ENCODE data around the gene CORO7. TPM values are rescaled to one million over a fixed set of nuclear protein-coding genes. Genes with fewer than 3 reads are reported as not detected.

Gene CORO7
- total and polyA plus RNA-seq, 2 donors (not counting 1 experiment from before 2014, with no cell fraction given), result 117 to 230 TPM

DNA sequence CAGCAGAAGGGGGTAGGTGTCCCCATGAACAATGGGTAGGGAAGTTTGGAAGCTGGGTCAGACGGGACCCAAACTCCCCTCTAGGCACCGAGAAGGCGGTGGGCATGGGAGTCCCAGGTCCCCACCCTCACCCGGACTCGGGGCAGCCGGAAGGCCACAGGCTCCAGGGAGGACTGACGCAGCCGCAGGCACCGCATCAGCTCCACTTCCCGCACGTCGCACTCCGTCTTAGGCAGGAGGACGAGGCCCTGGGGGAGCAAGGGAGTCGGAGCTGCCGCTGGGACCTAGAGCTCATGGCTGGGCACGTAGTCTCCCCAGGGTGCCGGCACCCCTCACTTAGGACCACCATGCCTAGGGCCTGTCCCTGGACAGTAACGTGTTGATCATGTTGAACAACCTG is 58.2 kb downstream of the CORO7 start:
- no peaks in the 10 kb centered on the region for H3K27me3 ChIP-seq (replicated peaks in 1 of 4; ENCODE audit: control extremely low read depth in 1 of 4, control insufficient read depth in 3 of 4, insufficient read depth in 4 of 4, low read length in 3 of 4)
- no peaks in the 10 kb centered on the region for H3K79me2 ChIP-seq (ENCODE audit: control insufficient read depth, insufficient read depth, low read length)
- Mint-ChIP-seq H3K27me3 (no peaks in the 10 kb centered on the region), H3K27ac (no peak overlapping the region), H3K9me3 (ENCODE audit: insufficient read depth) (no peaks in the 10 kb centered on the region), H3K4me3 (no peak overlapping the region), H3K4me1 (peaks cover 6% of the 10 kb centered on the region)
- TF ChIP-seq, protein P1, sequence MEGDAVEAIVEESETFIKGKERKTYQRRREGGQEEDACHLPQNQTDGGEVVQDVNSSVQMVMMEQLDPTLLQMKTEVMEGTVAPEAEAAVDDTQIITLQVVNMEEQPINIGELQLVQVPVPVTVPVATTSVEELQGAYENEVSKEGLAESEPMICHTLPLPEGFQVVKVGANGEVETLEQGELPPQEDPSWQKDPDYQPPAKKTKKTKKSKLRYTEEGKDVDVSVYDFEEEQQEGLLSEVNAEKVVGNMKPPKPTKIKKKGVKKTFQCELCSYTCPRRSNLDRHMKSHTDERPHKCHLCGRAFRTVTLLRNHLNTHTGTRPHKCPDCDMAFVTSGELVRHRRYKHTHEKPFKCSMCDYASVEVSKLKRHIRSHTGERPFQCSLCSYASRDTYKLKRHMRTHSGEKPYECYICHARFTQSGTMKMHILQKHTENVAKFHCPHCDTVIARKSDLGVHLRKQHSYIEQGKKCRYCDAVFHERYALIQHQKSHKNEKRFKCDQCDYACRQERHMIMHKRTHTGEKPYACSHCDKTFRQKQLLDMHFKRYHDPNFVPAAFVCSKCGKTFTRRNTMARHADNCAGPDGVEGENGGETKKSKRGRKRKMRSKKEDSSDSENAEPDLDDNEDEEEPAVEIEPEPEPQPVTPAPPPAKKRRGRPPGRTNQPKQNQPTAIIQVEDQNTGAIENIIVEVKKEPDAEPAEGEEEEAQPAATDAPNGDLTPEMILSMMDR (IDR thresholded peaks at IDR 0.05), result no peak
- no peak for TF ChIP-seq EZH2 (IDR thresholded peaks at IDR 0.05; ENCODE audit: borderline replicate concordance, insufficient read depth, low read depth, low read length, poor library complexity, severe bottlenecking)
- ChIA-PET POLR2A (no interaction called here), CTCF (interaction anchor here (0.5 to 5.6 kb wide), 5 partner anchors 12 to 1768 kb away, joined by 3 to 112 read pairs (median 7); no protein-coding TSS in a partner anchor)
- H4K20me1 ChIP-seq (ENCODE audit: control insufficient read depth, insufficient read depth, low read length, poor library complexity, severe bottlenecking), result peaks cover 40% of the 10 kb centered on the region
- H3K9me3 ChIP-seq (ENCODE audit: control extremely low read depth in 1 of 3, control insufficient read depth in 2 of 3, insufficient read depth in 1 of 3, low read length in 2 of 3), result peaks cover 0 to 3% (median 0%) of the 10 kb centered on the region in 3 donors
- intact Hi-C loops (cut with micrococcal nuclease), result no loop called here
- H3K9ac ChIP-seq (ENCODE audit: low read length), result no peak overlapping the region
- H3K36me3 ChIP-seq (replicated peaks in 1 of 2; ENCODE audit: control extremely low read depth in 1 of 2, control insufficient read depth in 1 of 2, extremely low read depth in 1 of 2, insufficient read depth in 2 of 2, low read length in 1 of 2), result peaks cover 1 to 63% of the 10 kb centered on the region in 2 experiments
- H3K27ac ChIP-seq (ENCODE audit: low read length in 2 of 2), result no peak overlapping the region
- DNase-seq (no peak), ATAC-seq (ENCODE audit: low read depth) (no peak)
- no peak overlapping the region for H3K4me2 ChIP-seq (replicated peaks; ENCODE audit: low read depth, low read length, poor library complexity, severe bottlenecking)
- no peak overlapping the region for H3K4me3 ChIP-seq (ENCODE audit: control extremely low read depth in 1 of 5, extremely low read depth in 1 of 5, insufficient read depth in 1 of 5, low read depth in 2 of 5, low read length in 4 of 5)
- H3K4me1 ChIP-seq (ENCODE audit: control insufficient read depth in 2 of 2, insufficient read depth in 2 of 2, low read length in 2 of 2), result peaks cover 0 to 11% of the 10 kb centered on the region in 2 donors
- H2AFZ ChIP-seq (ENCODE audit: insufficient read depth, low read depth, low read length, poor library complexity, severe bottlenecking), result no peak overlapping the region
- WGBS (ENCODE audit: insufficient coverage), result 99% methylated on average over 19 of the region's 19 CpGs

DNA sequence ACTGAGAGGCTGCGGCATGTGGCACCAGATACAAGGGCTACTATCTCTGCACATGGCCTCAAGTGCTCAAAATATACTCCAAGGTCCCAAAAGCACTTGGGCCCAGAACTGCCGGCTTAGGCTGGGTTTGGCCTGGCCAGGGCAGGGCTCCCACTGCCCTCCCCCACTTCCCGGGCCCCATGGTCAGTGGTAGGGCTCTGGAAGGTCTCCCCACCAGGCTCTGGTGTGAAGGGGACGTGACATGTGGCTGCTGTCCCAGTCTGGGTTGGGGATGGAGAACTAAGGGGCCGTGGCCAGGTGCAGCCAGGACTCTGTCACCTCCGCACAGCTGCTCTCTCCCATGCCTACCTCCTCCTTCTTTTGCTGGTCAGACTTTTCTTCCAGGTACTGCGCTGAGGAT is 59.6 kb downstream of the CORO7 start:
- H3K9me3 Mint-ChIP-seq (ENCODE audit: insufficient read depth), result no peaks in the 10 kb centered on the region
- H3K27me3 Mint-ChIP-seq, result no peaks in the 10 kb centered on the region
- intact Hi-C loops (cut with micrococcal nuclease), result no loop called here
- no peak for TF ChIP-seq EZH2 (IDR thresholded peaks at IDR 0.05; ENCODE audit: borderline replicate concordance, insufficient read depth, low read depth, low read length, poor library complexity, severe bottlenecking)
- TF ChIP-seq, protein P1 (IDR thresholded peaks at IDR 0.05), result no peak
- Histone ChIP-seq H3K27ac (ENCODE audit: low read length in 2 of 2) (no peak overlapping the region), H3K4me1 (ENCODE audit: control insufficient read depth in 2 of 2, insufficient read depth in 2 of 2, low read length in 2 of 2) (no peaks in the 10 kb centered on the region), H3K79me2 (ENCODE audit: control insufficient read depth, insufficient read depth, low read length) (no peaks in the 10 kb centered on the region), H3K9me3 (ENCODE audit: control extremely low read depth in 1 of 3, control insufficient read depth in 2 of 3, insufficient read depth in 1 of 3, low read length in 2 of 3) (peaks cover 0 to 3% (median 0%) of the 10 kb centered on the region in 3 donors), H3K36me3 (replicated peaks in 1 of 2; ENCODE audit: control extremely low read depth in 1 of 2, control insufficient read depth in 1 of 2, extremely low read depth in 1 of 2, insufficient read depth in 2 of 2, low read length in 1 of 2) (peaks cover 1 to 51% of the 10 kb centered on the region in 2 experiments), H3K4me2 (replicated peaks; ENCODE audit: low read depth, low read length, poor library complexity, severe bottlenecking) (no peak overlapping the region), H4K20me1 (ENCODE audit: control insufficient read depth, insufficient read depth, low read length, poor library complexity, severe bottlenecking) (peaks cover 33% of the 10 kb centered on the region), H3K9ac (ENCODE audit: low read length) (no peak overlapping the region), H3K4me3 (ENCODE audit: control extremely low read depth in 1 of 5, extremely low read depth in 1 of 5, insufficient read depth in 1 of 5, low read depth in 2 of 5, low read length in 4 of 5) (no peak overlapping the region), H2AFZ (ENCODE audit: insufficient read depth, low read depth, low read length, poor library complexity, severe bottlenecking) (no peak overlapping the region), H3K27me3 (replicated peaks in 1 of 4; ENCODE audit: control extremely low read depth in 1 of 4, control insufficient read depth in 3 of 4, insufficient read depth in 4 of 4, low read length in 3 of 4) (no peaks in the 10 kb centered on the region)
- ChIA-PET CTCF (interaction anchor here (1.0 to 3.1 kb wide), 2 partner anchors 43 to 46 kb away, joined by 3 to 16 read pairs; no protein-coding TSS in a partner anchor), POLR2A (interaction anchor here (0.6 kb wide), 1 partner anchor 23 kb away, joined by 3 read pairs; no protein-coding TSS in a partner anchor)
- ATAC-seq (ENCODE audit: low read depth) (no peak), DNase-seq (no peak)
- no peak overlapping the region for H3K4me3 Mint-ChIP-seq
- peaks cover 2% of the 10 kb centered on the region for H3K4me1 Mint-ChIP-seq
- WGBS (ENCODE audit: insufficient coverage), result 93% methylated on average over 6 of the region's 7 CpGs
- no peak overlapping the region for H3K27ac Mint-ChIP-seq
